Liver (tissue), 3 donors: ENCODE data around the gene ITPRID2.

ENCODE experiments used
- FOXA1 ChIP-seq: IDR thresholded peaks from 2 replicates; pipeline ENCODE4 v1.6.1; 2016; ENCODE audit warnings: antibody characterized with exemption
- GABPA ChIP-seq, 2 donors: IDR thresholded peaks in 1 of 2; conservative IDR thresholded peaks in 1 of 2; 2 replicates each; pipeline ENCODE4 v1.6.1; 2016; ENCODE audit warnings: antibody characterized with exemption in 2 of 2, mild to moderate bottlenecking in 1 of 2, moderate library complexity in 1 of 2
- HNF4G ChIP-seq: IDR thresholded peaks from 2 replicates; pipeline ENCODE4 v1.6.1; 2016; ENCODE audit warnings: antibody characterized with exemption
- JUND ChIP-seq, 2 donors: IDR thresholded peaks; 2 replicates each; pipeline ENCODE4 v1.6.1; 2016; ENCODE audit warnings: antibody characterized with exemption in 2 of 2
- RAD21 ChIP-seq, 2 donors: IDR thresholded peaks; 2 replicates each; pipeline ENCODE4 v1.6.1; 2016; ENCODE audit warnings: antibody characterized with exemption in 2 of 2, mild to moderate bottlenecking in 2 of 2
- SP1 ChIP-seq: IDR thresholded peaks from 2 replicates; pipeline ENCODE4 v1.6.1; 2018; ENCODE audit warnings: antibody characterized with exemption, mild to moderate bottlenecking
- TAF1 ChIP-seq: conservative IDR thresholded peaks from 2 replicates; pipeline ENCODE4 v1.6.1; 2016; ENCODE audit warnings: antibody characterized with exemption, mild to moderate bottlenecking
- YY1 ChIP-seq: IDR thresholded peaks from 2 replicates; pipeline ENCODE4 v1.6.1; 2016; ENCODE audit warnings: antibody characterized with exemption, mild to moderate bottlenecking
- TF ChIP-seq, protein P1 (sequence below): fragments of 150-350 bp; IDR thresholded peaks from 2 replicates; pipeline ENCODE4 v1.5.1; 2017; ENCODE audit warnings: improper control_type of control experiment, low read depth, low read length; ENCODE audit not compliant: missing input control
- TF ChIP-seq, protein P2 (sequence below): IDR thresholded peaks from 2 replicates; pipeline ENCODE4 v1.6.1; 2016; ENCODE audit warnings: antibody characterized with exemption
- TF ChIP-seq, protein P3 (sequence below): IDR thresholded peaks from 2 replicates; pipeline ENCODE4 v1.6.1; 2016; ENCODE audit warnings: antibody characterized with exemption
- TF ChIP-seq, protein P4 (sequence below): IDR thresholded peaks from 2 replicates; pipeline ENCODE4 v1.6.1; 2016; ENCODE audit warnings: antibody characterized with exemption, mild to moderate bottlenecking
- TF ChIP-seq, protein P5 (sequence below): IDR thresholded peaks from 2 replicates; pipeline ENCODE4 v1.6.1; 2016; ENCODE audit warnings: antibody characterized with exemption
- donor health status: healthy.
- donor health status: healthy.

DNA sequence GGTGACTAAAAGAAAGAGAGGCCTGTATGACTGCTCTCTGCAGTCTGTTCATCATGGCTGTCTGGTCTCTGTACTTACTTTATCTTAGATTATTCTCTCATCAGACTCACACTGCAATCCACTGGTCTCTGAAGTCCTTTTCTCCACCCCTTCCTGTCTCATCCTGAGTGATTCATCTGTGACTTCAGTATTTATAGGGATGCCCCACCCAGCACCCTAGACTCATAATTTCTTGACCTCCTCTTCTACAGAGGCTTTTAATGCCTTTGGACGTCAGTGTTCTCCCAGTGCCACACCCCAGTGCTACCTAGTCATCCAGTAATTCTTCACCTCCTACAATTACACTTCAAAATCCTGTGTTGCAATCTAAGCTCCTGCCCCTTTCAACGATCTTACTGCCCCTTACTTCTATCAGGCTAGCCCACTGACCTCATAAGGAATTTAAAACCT is 14.9 kb upstream of the ITPRID2 start:
- TF ChIP-seq YY1 (no peak), GABPA (IDR thresholded peaks at IDR 0.05 in 1 of 2, conservative IDR thresholded peaks at IDR 0.05 in 1 of 2) (no peak), RAD21 (IDR thresholded peaks at IDR 0.05) (no peak), HNF4G (no peak), FOXA1 (no peak), TAF1 (no peak), SP1 (no peak), JUND (IDR thresholded peaks at IDR 0.05) (no peak)
- TF ChIP-seq, protein P1, sequence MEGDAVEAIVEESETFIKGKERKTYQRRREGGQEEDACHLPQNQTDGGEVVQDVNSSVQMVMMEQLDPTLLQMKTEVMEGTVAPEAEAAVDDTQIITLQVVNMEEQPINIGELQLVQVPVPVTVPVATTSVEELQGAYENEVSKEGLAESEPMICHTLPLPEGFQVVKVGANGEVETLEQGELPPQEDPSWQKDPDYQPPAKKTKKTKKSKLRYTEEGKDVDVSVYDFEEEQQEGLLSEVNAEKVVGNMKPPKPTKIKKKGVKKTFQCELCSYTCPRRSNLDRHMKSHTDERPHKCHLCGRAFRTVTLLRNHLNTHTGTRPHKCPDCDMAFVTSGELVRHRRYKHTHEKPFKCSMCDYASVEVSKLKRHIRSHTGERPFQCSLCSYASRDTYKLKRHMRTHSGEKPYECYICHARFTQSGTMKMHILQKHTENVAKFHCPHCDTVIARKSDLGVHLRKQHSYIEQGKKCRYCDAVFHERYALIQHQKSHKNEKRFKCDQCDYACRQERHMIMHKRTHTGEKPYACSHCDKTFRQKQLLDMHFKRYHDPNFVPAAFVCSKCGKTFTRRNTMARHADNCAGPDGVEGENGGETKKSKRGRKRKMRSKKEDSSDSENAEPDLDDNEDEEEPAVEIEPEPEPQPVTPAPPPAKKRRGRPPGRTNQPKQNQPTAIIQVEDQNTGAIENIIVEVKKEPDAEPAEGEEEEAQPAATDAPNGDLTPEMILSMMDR: no peak
- TF ChIP-seq, protein P2, sequence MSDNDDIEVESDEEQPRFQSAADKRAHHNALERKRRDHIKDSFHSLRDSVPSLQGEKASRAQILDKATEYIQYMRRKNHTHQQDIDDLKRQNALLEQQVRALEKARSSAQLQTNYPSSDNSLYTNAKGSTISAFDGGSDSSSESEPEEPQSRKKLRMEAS: no peak
- TF ChIP-seq, protein P3, sequence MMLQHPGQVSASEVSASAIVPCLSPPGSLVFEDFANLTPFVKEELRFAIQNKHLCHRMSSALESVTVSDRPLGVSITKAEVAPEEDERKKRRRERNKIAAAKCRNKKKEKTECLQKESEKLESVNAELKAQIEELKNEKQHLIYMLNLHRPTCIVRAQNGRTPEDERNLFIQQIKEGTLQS: no peak
- TF ChIP-seq, protein P4, sequence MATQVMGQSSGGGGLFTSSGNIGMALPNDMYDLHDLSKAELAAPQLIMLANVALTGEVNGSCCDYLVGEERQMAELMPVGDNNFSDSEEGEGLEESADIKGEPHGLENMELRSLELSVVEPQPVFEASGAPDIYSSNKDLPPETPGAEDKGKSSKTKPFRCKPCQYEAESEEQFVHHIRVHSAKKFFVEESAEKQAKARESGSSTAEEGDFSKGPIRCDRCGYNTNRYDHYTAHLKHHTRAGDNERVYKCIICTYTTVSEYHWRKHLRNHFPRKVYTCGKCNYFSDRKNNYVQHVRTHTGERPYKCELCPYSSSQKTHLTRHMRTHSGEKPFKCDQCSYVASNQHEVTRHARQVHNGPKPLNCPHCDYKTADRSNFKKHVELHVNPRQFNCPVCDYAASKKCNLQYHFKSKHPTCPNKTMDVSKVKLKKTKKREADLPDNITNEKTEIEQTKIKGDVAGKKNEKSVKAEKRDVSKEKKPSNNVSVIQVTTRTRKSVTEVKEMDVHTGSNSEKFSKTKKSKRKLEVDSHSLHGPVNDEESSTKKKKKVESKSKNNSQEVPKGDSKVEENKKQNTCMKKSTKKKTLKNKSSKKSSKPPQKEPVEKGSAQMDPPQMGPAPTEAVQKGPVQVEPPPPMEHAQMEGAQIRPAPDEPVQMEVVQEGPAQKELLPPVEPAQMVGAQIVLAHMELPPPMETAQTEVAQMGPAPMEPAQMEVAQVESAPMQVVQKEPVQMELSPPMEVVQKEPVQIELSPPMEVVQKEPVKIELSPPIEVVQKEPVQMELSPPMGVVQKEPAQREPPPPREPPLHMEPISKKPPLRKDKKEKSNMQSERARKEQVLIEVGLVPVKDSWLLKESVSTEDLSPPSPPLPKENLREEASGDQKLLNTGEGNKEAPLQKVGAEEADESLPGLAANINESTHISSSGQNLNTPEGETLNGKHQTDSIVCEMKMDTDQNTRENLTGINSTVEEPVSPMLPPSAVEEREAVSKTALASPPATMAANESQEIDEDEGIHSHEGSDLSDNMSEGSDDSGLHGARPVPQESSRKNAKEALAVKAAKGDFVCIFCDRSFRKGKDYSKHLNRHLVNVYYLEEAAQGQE: no peak
- TF ChIP-seq, protein P5, sequence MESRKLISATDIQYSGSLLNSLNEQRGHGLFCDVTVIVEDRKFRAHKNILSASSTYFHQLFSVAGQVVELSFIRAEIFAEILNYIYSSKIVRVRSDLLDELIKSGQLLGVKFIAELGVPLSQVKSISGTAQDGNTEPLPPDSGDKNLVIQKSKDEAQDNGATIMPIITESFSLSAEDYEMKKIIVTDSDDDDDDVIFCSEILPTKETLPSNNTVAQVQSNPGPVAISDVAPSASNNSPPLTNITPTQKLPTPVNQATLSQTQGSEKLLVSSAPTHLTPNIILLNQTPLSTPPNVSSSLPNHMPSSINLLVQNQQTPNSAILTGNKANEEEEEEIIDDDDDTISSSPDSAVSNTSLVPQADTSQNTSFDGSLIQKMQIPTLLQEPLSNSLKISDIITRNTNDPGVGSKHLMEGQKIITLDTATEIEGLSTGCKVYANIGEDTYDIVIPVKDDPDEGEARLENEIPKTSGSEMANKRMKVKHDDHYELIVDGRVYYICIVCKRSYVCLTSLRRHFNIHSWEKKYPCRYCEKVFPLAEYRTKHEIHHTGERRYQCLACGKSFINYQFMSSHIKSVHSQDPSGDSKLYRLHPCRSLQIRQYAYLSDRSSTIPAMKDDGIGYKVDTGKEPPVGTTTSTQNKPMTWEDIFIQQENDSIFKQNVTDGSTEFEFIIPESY: no peak
